Central memory CD4-positive, alpha-beta T cell (primary cell): ENCODE data around the gene ATRAID.
"Not testable (repeated sequence)": the region's sequence is repeated elsewhere in the genome, so short reads cannot be mapped to it uniquely, and the experiment has no call there.

Experiments
- DNase-seq: peaks from one replicate; pipeline ENCODE4 v3.0.0; 2022
- total RNA-seq, 3 experiments: gene quantifications; one replicate each; lab custom pipeline; 2026; lab: John Stamatoyannopoulos, UW

Gene ATRAID
- total RNA-seq = 46.3 to 65.8 (median 54.6) reads per million in 3 experiments

DNA sequence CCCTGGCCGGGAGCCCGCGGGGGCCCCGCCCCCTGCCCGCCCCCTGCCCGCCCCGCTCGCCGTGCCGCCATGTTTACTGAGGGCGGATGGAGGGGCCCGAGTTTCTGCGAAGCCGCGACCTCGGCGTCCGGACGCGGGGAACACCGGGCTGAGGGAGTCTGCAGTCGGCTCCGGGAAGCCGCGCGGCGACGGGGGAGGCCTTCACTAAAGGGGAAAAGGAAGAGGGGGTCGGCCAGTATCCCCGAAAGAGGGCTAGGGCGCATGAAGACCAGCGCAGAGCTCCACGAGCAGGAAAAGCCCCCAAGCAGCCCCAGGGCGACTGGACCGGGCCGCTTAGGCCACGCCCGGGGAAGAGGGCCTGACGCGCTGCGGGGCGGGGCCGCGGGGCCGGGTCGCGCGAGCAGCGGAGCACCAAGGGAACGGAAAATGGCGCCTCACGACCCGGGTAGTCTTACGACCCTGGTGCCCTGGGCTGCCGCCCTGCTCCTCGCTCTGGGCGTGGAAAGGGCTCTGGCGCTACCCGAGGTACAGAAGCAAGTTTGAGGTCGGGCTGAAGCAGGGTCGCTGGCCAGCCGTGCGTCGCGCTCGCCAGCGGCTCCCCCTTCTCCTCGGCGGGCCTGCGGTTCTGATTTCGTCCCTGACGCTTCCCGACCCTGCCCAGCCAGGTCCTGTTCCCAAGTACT, at the start of gene ATRAID, which contains the start of gene SLC5A6:
Gene ATRAID (plus strand): TSS at position 99 of the 683 bp plus-strand sequence. CDS start 328 bp downstream, at position 427.
Gene SLC5A6 (minus strand): TSS at position 326 of the 683 bp plus-strand sequence. CDS start 4,618 bp downstream, outside the sequence.
- DNase-seq = peak; percentile 88

GRCh38 chr2:27162151-27163121, 49.4 kb upstream of the ATRAID start:
- DNase-seq = no peak

- DNase-seq = no peak
Measured at GRCh38 chr2:27164960-27165763, 46.7 kb upstream of the ATRAID start.

GRCh38 chr2:27170581-27171337, 41.1 kb upstream of the ATRAID start:
- DNase-seq = no peak

- no peak for DNase-seq
Measured at GRCh38 chr2:27171351-27171848, 40.4 kb upstream of the ATRAID start.

DNA sequence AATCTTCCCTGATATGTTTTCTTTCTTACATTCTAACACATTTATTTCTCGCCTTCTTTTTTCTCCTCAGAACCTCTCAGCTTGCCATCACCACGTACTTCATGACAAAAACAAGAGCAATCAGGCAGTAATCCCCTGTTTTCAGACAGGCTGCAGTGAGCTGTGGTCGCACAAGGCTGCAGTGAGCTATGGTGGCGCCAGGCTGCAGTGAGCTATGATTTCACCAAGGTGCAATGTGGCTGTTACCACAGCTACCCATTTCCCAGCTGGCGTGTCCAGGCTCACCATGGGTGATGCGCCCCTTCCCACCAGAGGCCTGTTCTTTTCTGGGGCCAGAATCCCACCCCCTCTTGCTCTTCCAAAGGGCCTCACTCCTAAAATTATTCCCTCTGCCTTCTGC, 37.2 kb upstream of the ATRAID start:
- DNase-seq = no peak

DNA sequence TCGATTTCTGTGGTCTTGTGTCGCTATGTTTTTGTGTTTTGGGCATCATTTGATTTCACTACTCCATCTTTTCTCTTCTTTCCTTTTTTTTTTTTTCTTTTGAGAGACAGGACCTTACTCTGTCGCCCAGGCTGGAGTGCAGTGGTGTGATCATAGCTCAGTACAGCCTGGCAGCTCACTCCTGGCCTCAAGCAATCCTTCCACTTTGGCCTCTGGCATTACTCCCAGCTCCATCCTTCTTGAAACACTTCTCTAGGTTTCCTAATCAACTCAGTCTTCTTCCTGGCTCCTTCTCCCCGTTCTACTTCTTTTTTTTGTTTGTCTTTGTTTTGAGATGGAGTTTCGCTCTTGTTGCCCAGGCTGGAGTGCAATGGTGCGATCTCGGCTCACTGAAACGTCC, 36.5 kb upstream of the ATRAID start:
- DNase-seq = no peak

GRCh38 chr2:27175781-27176180, 36.1 kb upstream of the ATRAID start:
- DNase-seq = not testable (repeated sequence)

DNA sequence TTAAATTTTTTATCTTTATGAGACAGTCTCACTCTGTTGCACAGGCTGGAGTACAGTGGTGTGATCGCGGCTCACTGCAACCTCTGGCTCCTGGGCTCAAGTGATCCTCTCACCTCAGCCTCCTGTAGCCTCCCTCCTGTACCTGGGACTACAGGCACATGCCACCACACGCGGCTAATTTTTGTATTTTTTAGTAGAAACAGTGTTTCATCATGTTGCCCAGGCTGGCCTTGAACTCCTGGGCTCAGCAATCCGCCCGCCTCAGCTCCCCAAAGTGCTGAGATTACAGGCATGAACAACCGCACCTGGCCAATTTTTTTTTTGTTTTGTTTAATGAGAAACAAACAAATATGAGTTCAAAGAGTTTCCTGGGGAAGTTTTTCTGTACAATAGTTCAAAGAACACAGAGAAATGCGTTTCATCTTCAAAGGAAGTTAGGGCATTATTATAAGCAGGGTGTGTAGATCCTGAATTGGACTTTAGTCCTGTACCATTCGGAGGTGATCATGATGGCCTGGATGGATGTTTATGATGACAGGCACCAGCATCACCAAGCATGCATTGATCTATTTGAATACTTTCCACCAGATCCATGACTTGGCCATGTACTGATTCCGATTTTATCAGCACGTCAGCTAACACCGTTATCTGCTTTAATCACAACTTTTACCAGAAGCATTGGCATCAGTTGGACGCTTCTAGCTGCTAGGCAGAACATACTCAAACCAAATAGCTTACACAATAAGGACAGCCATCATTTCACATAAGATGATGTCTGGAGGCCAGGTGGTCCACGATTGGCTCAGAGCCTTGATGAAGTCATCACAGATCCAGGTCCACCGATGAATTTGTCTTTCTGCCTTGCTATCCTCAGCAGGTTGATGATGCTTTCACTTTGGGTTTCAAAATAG, 34.1 kb upstream of the ATRAID start:
- DNase-seq = no peak

DNA sequence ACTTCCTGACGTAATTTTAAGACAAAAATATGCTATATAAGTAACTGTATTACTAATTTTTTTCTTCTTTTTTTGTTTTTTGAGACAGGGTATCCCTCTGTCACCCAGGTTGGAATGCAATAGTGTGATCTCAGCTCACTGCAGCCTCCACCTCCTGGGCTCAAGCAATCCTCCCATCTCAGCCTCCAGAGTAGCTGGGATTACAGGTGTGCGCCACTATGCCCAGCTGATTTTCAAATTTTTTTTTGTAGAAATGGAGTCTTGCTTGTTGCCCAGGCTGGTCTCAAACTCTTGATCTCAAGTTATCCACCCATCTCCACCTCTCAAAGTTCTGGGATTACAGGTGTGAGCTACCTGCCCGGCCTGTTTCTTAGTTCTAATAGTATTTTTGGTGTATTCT, 33.4 kb upstream of the ATRAID start:
- no peak for DNase-seq

- no peak for DNase-seq
Measured at GRCh38 chr2:27179344-27180000, 32.4 kb upstream of the ATRAID start.

DNA sequence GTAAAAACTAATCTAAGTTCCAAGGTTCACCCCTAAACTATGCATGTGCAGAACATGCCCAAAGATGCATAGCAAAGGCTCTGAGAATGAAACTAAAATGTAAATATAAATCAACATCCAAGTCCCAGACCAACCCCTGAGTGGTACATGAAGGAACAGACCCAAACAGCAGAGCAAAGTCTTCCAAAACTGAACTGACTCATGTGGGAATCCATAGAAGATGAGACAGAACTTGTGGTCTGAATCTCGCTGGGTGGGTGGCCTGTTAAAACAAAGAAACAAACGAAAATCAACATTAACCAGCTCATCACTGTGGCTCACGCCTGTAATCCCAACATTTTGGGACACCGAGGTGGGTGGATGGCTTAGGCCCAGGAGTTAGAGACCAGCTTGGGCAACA, 29.5 kb upstream of the ATRAID start:
- DNase-seq = no peak

DNA sequence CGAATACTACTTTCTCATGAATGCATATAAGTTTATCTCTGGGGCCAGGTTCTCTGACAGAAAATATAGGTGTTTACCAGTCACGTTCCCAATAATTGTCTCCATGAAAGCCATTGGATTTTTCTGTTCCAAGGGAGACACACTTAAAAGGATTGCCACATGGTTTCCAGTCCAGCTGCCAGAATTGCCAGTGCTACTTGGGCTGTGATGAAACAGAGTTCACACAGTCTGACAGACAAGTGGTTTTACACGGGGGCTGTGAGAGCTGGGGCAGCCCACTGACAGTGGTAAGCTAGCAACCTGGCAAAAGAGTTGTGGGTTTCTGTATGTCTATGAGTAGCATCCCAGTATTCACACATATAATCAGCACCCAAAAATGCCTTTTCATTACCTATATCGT, 27.7 kb upstream of the ATRAID start:
- DNase-seq = no peak

GRCh38 chr2:27185331-27186026, 26.4 kb upstream of the ATRAID start:
- DNase-seq = no peak

- no peak for DNase-seq
Measured at GRCh38 chr2:27186613-27187345, 25.1 kb upstream of the ATRAID start.

GRCh38 chr2:27189989-27190388, 21.9 kb upstream of the ATRAID start:
- no peak for DNase-seq

DNA sequence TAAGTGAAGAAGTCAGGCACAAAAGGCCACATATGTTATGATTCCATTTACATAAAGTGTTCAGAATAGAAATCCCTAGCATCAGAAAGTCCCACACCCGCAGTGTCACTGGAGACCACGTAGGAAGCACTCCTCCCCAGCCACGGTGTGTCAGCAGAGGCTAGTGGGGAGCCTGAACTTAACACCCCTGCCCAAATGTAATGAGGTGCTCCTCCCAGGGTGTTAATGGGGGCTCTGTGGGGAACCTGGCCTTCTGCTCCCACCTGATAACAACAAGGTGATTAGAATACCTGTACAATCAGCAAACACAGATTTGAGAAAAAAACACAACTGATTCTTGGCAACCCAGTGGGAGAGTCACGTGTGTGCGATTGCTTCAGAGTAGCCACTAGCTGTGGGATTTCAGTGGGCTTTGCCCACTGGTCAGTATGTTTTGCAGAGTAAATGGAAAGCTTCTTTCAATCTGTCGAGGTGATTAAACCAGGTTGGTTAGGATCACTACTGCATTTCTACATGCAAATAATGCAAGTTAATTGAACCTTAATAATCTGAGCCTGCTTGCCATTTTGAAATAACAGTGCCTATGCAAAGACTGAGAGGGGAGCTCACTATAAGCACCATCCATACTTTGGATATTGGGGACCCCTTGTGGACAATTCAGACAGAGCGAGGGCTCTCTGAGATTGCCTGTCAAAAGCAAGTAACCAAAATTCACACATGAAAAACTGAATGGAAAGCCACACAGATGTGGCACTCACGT, 20.6 kb upstream of the ATRAID start:
- peak; percentile 41 for DNase-seq
